Activated T-helper 17 cell treated with anti-CD3 and anti-CD28 coated beads, Interleukin-2, amount 50 U/mL, for 72 hours (primary cell): ENCODE measurements around the gene LIN7C. TPM values are rescaled to one million over a fixed set of nuclear protein-coding genes. Genes with fewer than 3 reads are reported as not detected.

Source experiments
- ATAC-seq: fragments of 150-1000 bp; cut with Tn5 transposase; replicated peaks from 2 replicates; pipeline ENCODE4 v1.10.0; 2021; ENCODE audit warnings: mild to moderate bottlenecking, moderate library complexity
- H3K27ac Mint-ChIP-seq: one replicate; pipeline ENCODE4 v1.8.0; 2022; ENCODE audit warnings: mixed read lengths
- H3K27me3 Mint-ChIP-seq: one replicate; pipeline ENCODE4 v1.8.0; 2022; ENCODE audit warnings: mixed read lengths
- H3K36me3 Mint-ChIP-seq: one replicate; pipeline ENCODE4 v1.8.0; 2022; ENCODE audit warnings: low read depth, mild to moderate bottlenecking, mixed read lengths
- H3K4me1 Mint-ChIP-seq: one replicate; pipeline ENCODE4 v1.8.0; 2022; ENCODE audit warnings: mixed read lengths
- H3K4me3 Mint-ChIP-seq: one replicate; pipeline ENCODE4 v1.8.0; 2022; ENCODE audit warnings: mild to moderate bottlenecking, mixed read lengths
- H3K9me3 Mint-ChIP-seq: one replicate; pipeline ENCODE4 v1.8.0; 2022; ENCODE audit warnings: mixed read lengths
- total RNA-seq, 2 donors: library from RNA; stranded (reverse); gene quantifications; one replicate each; pipeline ENCODE4 v1.2.3, GENCODE V29; 2022

Gene LIN7C
- total RNA-seq, 2 donors from 2014 or later = 19.8 to 24.7 TPM

DNA sequence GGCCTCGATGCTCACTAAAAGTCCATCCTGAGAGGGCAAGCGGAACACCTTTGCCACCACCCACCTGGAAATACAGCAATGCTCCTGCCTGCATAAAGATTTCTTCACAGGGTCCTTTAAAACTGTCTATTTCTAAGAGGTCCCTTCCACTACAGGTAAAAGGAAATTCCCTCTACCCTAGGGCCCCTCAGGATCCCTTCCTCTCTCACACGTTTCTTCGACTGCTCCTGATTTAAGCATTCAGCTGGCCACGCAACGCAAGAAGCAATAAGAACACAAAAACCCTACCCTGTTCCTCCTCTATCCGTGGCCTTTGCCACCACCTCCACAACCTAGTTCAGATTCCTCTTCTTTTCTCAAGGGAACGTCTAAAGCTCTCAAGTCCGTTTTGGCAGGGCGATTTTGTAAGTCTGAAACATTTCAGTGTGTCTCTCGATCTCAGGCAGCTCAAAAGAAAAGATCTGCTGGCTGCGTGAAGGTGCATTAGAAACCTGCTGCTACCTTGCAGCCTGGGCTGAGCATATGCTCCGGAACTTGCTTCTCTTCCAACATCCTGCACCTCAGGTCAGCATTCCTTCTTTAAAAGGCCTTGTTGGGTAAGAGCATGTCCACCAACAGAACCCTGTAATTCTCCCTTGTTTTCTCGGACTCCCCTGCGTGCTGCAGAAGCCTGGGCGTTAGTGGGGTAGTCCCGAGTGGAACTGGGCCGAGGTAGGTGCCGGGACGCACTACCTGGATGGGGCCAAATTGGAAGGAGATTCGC lies 35.6 kb downstream of the LIN7C start:
- Mint-ChIP-seq H3K9me3 (no peaks in the 10 kb centered on the region), H3K36me3 (no peaks in the 10 kb centered on the region), H3K27ac (no peak overlapping the region), H3K4me1 (peaks cover 5% of the 10 kb centered on the region), H3K4me3 (peak overlapping the region; percentile 61), H3K27me3 (peaks cover 15% of the 10 kb centered on the region)
- ATAC-seq = no peak

DNA sequence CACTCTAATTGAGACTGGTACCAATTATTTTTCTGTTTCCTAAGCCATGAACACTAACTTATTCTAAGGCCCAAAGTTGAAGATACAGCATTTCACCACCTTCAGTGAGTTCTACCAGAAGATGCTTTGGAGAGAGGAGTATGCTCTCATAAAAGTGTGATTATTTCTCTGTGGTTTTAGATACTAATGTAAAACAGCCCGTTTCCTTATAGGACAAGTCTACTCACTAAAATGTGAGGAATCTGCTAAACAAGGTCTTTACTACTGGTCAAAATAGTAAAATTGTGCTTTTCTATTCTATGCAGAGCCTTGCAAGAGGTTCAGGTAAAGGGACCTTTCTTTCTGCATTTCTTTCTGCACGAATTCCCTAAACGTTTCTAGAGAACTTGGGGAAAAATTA lies 36.4 kb downstream of the LIN7C start:
- H3K4me3 Mint-ChIP-seq = no peak overlapping the region
- no peak overlapping the region for H3K27ac Mint-ChIP-seq
- no peaks in the 10 kb centered on the region for H3K9me3 Mint-ChIP-seq
- no peak for ATAC-seq
- no peaks in the 10 kb centered on the region for H3K36me3 Mint-ChIP-seq
- H3K27me3 Mint-ChIP-seq = peaks cover 15% of the 10 kb centered on the region
- H3K4me1 Mint-ChIP-seq = peaks cover 5% of the 10 kb centered on the region

DNA sequence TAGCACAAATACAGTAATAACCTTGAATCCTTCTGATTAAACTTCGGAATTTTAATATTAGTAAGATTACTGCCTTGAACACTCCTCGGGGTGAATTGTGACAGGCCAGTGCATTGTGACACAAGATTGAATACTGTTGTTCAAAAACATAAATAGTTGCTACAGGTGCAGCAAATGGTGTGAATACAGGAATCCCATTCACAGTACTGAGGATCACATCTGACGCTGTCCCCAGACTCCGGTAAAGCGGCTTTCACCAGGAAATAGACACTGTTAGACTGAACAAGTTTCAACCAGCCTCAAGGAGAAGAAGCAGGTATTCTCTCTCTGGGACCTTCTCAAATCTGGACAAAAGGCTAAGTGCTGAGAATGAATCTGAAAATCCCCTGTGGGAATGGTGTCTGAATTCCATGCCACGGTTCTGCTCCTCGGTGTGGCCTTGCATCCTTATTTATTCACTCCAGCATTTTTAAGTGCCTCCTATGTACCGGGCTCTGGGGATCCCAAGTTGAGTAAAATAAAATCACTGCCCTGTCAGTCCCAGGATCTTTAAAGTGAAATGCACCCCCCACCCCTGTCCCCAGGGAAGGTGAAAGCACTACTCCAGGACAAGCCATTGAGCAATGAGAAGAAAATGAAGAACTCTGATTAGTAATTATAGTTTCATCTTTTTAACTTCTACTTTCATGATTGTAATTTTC lies 37.4 kb downstream of the LIN7C start:
- Mint-ChIP-seq H3K27me3 (peaks cover 15% of the 10 kb centered on the region), H3K9me3 (no peaks in the 10 kb centered on the region)

DNA sequence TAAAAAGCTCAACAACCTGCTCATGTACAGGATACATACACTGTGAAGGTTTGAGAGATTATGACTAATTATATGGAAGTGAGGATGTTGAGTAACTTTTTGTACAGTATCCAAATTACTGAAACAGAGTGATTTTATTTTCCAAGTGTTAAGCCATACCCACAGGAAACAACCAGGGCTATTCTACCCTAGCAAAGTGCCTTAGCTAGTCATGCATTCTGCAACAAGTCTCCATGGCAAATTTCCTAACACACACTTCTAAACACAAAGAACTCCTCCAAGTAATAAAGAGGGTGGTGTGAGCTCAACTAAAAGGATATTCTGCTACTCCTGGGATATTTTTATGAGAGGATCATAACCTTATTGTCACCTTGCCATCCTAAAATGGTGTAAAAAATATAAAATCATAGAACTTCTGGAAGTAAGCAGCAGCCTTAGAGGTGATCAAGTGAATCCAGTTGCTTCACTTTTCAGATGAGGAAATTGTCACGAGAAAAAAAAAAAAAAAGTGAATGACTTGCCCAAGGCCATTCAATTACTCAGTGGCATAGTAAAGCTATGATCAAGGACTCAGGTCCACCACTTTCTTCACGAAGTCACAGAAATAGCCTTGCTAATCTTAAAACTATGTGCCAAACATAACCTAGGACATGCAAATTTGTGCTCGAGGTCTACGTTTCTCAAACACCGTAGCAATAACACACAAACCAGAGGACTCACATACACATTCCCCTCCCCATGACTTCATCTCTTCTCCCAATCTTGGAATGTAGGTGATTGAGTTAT lies 38.2 kb downstream of the LIN7C start:
- Mint-ChIP-seq H3K4me3 (no peak overlapping the region), H3K27me3 (peaks cover 15% of the 10 kb centered on the region), H3K4me1 (peaks cover 5% of the 10 kb centered on the region), H3K9me3 (no peaks in the 10 kb centered on the region), H3K27ac (no peak overlapping the region), H3K36me3 (no peaks in the 10 kb centered on the region)
- no peak for ATAC-seq

More for the DNA sequence above, 37.4 kb downstream of the LIN7C start:
- H3K4me3 Mint-ChIP-seq = no peak overlapping the region
- ATAC-seq = no peak
- H3K36me3 Mint-ChIP-seq = no peaks in the 10 kb centered on the region
- no peak overlapping the region for H3K27ac Mint-ChIP-seq
- peaks cover 5% of the 10 kb centered on the region for H3K4me1 Mint-ChIP-seq

DNA sequence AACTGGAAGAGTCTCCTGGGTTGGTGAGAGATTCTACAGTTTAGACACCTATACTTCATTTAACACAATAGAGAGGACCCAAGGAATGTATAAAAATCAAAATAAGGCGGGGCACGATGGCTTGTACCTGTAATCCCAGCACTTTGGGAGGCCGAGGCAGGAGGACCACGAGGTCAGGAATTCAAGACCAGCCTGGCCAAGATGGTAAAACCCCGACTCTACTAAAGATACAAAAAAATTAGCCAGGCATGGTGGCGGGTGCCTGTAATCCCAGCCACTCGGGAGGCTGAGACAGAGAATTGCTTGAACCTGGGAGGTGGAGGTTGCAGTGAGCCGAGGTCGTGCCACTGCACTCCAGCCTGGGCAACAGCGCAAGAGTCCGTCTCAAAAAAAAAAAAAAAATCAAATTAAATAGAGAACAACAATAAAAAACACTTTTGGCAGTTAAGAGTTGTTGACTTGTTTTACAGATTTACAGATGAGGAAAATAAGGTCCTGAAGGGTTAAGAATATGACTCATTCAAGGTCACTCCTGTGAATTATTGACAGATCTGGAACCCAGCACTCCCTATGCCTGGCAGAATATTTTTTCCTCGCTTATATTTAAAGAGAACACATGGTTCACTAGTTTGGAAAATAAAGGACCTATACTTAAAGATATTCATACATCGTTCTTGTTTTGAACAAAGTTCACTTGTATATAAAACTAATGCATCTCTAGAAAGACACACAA lies 39.2 kb downstream of the LIN7C start:
- no peak for ATAC-seq
- Mint-ChIP-seq H3K36me3 (no peaks in the 10 kb centered on the region), H3K27ac (no peak overlapping the region), H3K4me1 (no peaks in the 10 kb centered on the region), H3K4me3 (no peak overlapping the region), H3K27me3 (peaks cover 14% of the 10 kb centered on the region), H3K9me3 (no peaks in the 10 kb centered on the region)

DNA sequence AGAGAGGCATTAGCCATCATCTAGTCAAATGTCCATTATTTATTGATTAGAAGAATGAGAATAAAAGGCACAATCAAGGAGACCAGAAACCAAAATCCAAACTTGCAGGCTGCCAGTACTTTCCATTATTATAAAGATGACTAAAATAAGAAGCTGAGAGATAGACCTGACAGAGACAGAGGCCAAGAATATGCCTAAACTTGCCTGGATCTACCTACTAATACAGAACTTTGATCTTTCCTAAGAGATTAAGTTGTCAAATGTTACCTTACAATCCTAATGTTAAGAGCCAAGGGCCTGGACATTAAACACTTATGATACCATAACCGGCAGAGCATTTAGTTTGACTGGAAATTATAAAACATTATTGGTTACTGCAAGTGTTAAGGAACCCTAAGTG lies 40.2 kb downstream of the LIN7C start:
- Mint-ChIP-seq H3K27me3 (peaks cover 14% of the 10 kb centered on the region), H3K4me1 (no peaks in the 10 kb centered on the region), H3K27ac (no peak overlapping the region), H3K4me3 (no peak overlapping the region), H3K36me3 (no peaks in the 10 kb centered on the region), H3K9me3 (no peaks in the 10 kb centered on the region)
- ATAC-seq = no peak

DNA sequence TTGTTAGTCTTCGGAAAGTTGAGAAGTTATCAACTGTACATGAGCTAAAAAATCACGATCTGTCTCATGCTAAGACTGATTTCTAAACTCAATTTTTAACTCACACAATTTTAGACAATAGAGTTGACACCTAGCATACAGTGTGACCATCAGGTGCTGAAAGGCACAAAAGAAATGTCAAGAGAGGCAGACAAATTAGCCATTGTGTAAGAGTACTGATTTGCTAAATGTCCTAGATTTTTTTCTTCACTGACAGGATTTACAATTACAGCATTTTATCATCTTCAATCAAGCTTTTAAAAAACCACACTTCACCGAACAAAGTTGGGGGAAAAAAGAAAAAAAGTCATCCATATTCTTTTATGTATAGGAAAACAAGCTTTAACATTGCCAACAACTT lies 40.9 kb downstream of the LIN7C start:
- no peaks in the 10 kb centered on the region for H3K4me1 Mint-ChIP-seq
- no peaks in the 10 kb centered on the region for H3K36me3 Mint-ChIP-seq
- peaks cover 9% of the 10 kb centered on the region for H3K27me3 Mint-ChIP-seq
- no peaks in the 10 kb centered on the region for H3K9me3 Mint-ChIP-seq
- ATAC-seq = no peak
- H3K4me3 Mint-ChIP-seq = no peak overlapping the region
- no peak overlapping the region for H3K27ac Mint-ChIP-seq

DNA sequence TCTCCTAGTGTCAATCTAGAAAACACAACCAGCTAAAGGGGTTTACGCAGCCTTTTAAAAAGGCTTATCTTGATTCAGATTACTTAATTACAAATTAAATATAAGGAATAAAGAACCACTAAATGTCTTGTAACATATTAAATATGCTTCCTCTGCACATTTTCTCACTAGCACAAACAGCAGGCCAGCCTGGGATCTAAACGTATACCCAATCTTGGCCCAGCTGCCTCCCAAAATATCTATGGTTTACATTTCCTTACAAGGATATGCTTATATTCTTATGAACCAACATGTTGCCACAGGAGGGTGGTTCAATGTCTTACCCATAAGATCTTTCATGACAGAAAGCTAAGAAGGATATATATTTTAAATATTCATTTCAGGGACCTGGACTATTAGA lies 41.7 kb downstream of the LIN7C start:
- H3K4me3 Mint-ChIP-seq = no peak overlapping the region
- ATAC-seq = no peak
- peaks cover 7% of the 10 kb centered on the region for H3K27me3 Mint-ChIP-seq
- no peaks in the 10 kb centered on the region for H3K4me1 Mint-ChIP-seq
- H3K9me3 Mint-ChIP-seq = no peaks in the 10 kb centered on the region
- H3K36me3 Mint-ChIP-seq = no peaks in the 10 kb centered on the region
- no peak overlapping the region for H3K27ac Mint-ChIP-seq

DNA sequence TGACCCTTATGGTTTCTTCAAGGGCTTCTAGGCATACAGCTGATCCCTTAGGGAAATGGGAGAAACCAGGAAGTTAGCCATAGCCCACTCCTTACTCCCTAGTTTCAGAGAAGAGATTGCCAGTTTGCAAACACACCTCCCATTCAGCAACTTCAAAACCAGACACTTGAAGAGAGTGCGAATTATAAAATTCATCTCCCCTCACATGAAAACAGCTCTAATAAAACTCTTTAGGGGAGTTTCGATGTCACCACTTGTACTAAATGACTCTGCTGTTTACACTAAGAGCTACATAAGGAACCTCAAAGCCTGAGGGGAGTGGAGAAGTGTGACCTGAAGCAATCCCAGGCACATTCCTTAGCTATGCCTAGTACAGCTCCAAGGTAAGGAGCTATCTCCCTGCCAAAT lies 42.3 kb downstream of the LIN7C start:
- Mint-ChIP-seq H3K4me1 (no peaks in the 10 kb centered on the region), H3K9me3 (no peaks in the 10 kb centered on the region), H3K4me3 (no peak overlapping the region), H3K36me3 (no peaks in the 10 kb centered on the region), H3K27me3 (peaks cover 7% of the 10 kb centered on the region), H3K27ac (no peak overlapping the region)
- no peak for ATAC-seq

DNA sequence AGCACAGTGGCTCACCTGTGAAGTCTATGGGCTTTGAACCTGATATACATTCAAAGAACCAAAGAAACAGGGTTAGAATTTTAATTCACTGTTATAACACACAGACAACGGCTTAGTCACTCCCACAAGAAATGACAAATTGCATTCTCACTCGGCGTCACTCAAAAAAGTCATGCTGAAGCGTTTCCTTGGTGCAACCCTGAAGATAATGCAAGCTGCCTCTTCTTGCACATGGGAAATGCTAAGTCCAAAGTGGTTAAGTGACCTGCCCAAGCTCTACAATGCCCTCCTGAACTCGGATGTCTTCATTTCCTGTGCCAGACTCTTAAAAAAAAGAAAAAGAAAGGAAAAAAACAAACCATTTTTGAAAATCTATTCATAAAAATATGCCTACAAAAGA lies 44.0 kb downstream of the LIN7C start:
- Mint-ChIP-seq H3K27ac (no peak overlapping the region), H3K9me3 (no peaks in the 10 kb centered on the region), H3K36me3 (no peaks in the 10 kb centered on the region), H3K4me3 (no peak overlapping the region), H3K4me1 (no peaks in the 10 kb centered on the region), H3K27me3 (peaks cover 7% of the 10 kb centered on the region)
- no peak for ATAC-seq

DNA sequence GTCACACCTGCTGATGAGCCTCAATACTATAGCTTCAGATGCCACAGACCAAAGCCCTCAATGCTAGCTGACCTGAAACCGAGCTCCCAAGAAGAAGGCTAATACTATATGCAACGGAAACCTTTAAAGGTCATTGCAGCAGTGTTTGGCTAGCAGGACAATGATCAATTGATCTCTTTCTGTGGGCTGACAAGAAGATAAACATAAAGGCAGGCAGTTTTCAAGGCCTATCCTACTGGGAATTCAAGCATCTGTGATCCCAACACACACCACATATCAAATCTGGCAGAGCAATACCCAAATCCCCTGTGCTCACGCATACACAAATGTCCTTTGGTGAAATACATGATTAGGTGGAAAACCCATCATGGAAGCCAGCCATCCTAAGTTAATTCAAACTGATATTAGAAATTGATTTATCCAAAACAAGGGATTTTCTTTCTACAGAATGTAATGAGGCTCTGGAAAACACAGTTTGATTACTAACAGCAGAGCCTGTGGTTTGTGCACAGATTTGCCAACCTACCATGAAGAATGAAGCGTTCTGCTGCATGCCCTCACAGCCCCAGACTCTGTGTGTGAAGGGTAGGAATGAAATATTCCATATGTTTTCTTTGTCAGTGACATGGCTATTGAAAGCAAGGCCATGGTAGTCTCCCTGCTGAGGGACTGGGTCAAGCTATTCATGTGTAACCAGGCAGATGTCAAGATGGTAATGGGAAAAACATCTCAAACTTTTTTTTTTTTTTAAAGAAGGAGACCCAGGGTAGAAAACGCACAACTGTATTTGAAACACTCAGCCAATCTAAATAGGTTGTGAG lies 46.2 kb downstream of the LIN7C start:
- peaks cover 3% of the 10 kb centered on the region for H3K27me3 Mint-ChIP-seq
- no peaks in the 10 kb centered on the region for H3K4me1 Mint-ChIP-seq
- H3K36me3 Mint-ChIP-seq = no peaks in the 10 kb centered on the region
- no peaks in the 10 kb centered on the region for H3K9me3 Mint-ChIP-seq
- H3K27ac Mint-ChIP-seq = no peak overlapping the region
- ATAC-seq = no peak
- no peak overlapping the region for H3K4me3 Mint-ChIP-seq

DNA sequence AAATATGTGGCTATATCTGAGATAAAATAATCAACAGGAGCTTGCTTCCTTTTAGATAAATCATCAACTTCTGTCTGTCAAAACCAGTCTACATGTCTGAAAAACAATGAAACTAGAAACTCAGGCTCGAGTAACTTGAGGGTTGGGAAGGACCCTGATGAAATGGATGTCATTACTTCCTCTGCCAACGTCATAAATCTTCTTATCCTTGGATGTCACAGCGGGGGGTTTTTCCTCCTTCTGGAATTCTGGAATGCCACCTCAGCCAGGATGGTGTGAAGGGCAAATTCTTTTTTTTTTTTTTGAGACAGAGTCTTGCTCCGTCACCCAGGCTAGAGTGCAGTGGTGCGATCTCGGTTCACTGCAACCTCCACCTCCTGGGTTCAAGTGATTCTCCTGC lies 47.4 kb downstream of the LIN7C start:
- no peaks in the 10 kb centered on the region for H3K4me1 Mint-ChIP-seq
- H3K9me3 Mint-ChIP-seq = no peaks in the 10 kb centered on the region
- ATAC-seq = no peak
- peaks cover 7% of the 10 kb centered on the region for H3K27me3 Mint-ChIP-seq
- H3K4me3 Mint-ChIP-seq = no peak overlapping the region
- H3K27ac Mint-ChIP-seq = no peak overlapping the region
- no peaks in the 10 kb centered on the region for H3K36me3 Mint-ChIP-seq

DNA sequence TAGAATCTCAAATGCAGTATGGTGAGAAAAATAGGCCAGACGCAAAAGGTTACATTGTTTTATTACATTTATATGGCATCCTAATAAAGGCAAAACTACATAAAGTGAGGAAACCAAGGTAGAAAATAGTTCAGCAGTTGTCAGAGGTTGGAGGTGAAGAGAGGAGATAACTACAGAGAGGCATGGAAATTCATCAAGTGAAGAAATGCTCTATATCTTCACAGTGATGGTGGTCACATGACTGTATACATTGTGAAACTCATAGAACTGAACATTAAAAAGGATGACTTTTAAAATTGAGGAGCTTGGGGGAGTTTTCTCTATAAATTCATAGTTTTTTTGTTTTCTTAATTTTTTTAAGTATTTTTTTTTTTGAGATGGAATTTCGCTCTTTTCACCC lies 48.4 kb downstream of the LIN7C start:
- H3K27me3 Mint-ChIP-seq = peaks cover 9% of the 10 kb centered on the region
- ATAC-seq = no peak

More for the DNA sequence above, 48.4 kb downstream of the LIN7C start:
- Mint-ChIP-seq H3K9me3 (no peaks in the 10 kb centered on the region), H3K36me3 (no peaks in the 10 kb centered on the region), H3K4me3 (no peak overlapping the region), H3K4me1 (no peaks in the 10 kb centered on the region), H3K27ac (no peak overlapping the region)
